ENCODE results near the gene USP17L18.
"Not testable (repeated sequence)": the region's sequence is repeated elsewhere in the genome, so short reads cannot be mapped to it uniquely, and the experiment has no call there.

The USP17L18 gene

GRCh38 chr4:9247953-9248680 is at the start of gene USP17L18:
Gene USP17L18, plus strand, starts transcription at chr4:9248630. Its CDS starts 0 bp downstream, at chr4:9248630.
- in situ Hi-C loops (cut with MboI; ENCODE audit: low sequenced_read_pairs), result not testable (repeated sequence)

GRCh38 chr4:9210357-9210756 is 38.1 kb upstream of the USP17L18 start, which contains the start of gene USP17L10:
Gene USP17L10, plus strand, starts transcription at chr4:9210657. Its CDS starts 0 bp downstream, at chr4:9210657.
- in situ Hi-C loops (cut with MboI; ENCODE audit: low sequenced_read_pairs), result not testable (repeated sequence)

DNA sequence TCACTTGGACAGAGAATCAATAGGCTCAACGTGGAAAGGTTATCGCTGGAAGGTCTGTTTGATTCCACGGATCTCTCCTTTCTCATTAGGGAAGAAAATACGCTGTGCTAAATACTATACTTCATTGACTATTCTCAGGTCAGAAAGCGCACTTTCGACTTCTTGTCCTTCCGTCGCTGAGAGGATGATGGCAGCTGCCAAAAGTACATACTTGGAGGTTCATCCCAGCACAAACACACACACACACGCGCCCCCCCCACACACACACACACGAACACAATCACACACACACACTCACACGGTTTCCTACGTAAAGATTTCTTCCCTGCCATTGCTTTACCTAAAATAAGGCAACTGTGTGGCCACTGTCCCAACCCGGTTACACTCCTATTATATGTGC is 33.7 kb upstream of the USP17L18 start:
- in situ Hi-C loops (cut with MboI; ENCODE audit: low sequenced_read_pairs), result not testable (repeated sequence)

- in situ Hi-C loops (cut with MboI; ENCODE audit: low sequenced_read_pairs), result not testable (repeated sequence)
Observed at GRCh38 chr4:9215105-9215504, 33.3 kb upstream of the USP17L18 start, which contains the start of gene USP17L11. Gene USP17L11, plus strand, starts transcription at chr4:9215405. Its CDS starts 0 bp downstream, at chr4:9215405.

DNA sequence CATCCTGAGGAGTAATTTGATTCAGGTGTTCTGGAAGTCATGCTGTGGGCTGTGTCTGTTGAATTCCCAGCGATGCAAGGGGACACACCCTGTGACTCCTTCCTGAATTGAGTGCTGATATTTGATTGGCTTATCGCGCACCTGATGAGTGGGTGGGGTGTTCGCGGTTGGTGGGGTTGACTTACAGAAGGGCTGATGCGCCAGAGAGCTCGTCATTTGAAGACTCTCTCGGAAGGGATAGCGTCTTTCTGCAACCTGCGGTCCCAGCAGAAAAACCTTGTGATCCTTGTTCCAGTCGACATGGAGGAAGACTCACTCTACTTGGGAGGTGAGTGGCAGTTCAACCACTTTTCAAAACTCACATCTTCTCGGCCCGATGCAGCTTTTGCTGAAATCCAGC is 28.6 kb upstream of the USP17L18 start, which contains the start of gene USP17L12:
USP17L12 (plus strand) TSS at position 301 of the 400 bp plus-strand sequence; CDS start at position 301, 0 bp downstream.
- in situ Hi-C loops (cut with MboI; ENCODE audit: low sequenced_read_pairs), result not testable (repeated sequence)

- in situ Hi-C loops (cut with MboI; ENCODE audit: low sequenced_read_pairs), result not testable (repeated sequence)
Observed at GRCh38 chr4:9224596-9224995, 23.8 kb upstream of the USP17L18 start, which contains the start of gene USP17L13. Gene USP17L13, plus strand, starts transcription at chr4:9224896. Its CDS starts 0 bp downstream, at chr4:9224896.

DNA sequence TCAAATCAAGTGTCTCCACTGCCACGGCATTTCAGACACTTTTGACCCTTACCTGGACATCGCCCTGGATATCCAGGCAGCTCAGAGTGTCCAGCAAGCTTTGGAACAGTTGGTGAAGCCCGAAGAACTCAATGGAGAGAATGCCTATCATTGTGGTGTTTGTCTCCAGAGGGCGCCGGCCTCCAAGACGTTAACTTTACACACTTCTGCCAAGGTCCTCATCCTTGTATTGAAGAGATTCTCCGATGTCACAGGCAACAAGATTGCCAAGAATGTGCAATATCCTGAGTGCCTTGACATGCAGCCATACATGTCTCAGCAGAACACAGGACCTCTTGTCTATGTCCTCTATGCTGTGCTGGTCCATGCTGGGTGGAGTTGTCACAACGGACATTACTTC is 18.2 kb upstream of the USP17L18 start:
- in situ Hi-C loops (cut with MboI; ENCODE audit: low sequenced_read_pairs), result not testable (repeated sequence)

DNA sequence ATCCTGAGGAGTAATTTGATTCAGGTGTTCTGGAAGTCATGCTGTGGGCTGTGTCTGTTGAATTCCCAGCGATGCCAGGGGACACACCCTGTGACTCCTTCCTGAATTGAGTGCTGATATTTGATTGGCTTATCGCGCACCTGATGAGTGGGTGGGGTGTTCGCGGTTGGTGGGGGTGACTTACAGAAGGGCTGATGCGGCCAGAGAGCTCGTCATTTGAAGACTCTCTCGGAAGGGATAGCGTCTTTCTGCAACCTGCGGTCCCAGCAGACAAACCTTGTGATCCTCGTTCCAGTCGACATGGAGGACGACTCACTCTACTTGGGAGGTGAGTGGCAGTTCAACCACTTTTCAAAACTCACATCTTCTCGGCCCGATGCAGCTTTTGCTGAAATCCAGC is 14.3 kb upstream of the USP17L18 start, which contains the start of gene USP17L15:
USP17L15 (plus strand) TSS at position 301 of the 400 bp plus-strand sequence; CDS start at position 301, 0 bp downstream.
- in situ Hi-C loops (cut with MboI; ENCODE audit: low sequenced_read_pairs), result not testable (repeated sequence)

DNA sequence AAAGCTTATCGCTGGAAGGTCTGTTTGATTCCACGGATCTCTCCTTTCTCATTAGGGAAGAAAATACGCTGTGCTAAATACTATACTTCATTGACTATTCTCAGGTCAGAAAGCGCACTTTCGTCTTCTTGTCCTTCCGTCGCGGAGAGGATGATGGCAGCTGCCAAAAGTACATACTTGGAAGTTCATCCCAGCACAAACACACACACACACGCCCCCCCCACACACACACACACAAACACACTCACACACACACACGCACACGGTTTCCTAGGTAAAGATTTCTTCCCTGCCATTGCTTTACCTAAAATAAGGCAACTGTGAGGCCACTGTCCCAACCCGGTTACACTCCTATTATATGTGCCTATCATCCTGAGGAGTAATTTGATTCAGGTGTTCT is 10.0 kb upstream of the USP17L18 start:
- in situ Hi-C loops (cut with MboI; ENCODE audit: low sequenced_read_pairs), result not testable (repeated sequence)

GRCh38 chr4:9243579-9243978 is 4.9 kb upstream of the USP17L18 start, which contains the start of gene USP17L17:
Gene USP17L17, plus strand, starts transcription at chr4:9243879. Its CDS starts 0 bp downstream, at chr4:9243879.
- in situ Hi-C loops (cut with MboI; ENCODE audit: low sequenced_read_pairs), result not testable (repeated sequence)

DNA sequence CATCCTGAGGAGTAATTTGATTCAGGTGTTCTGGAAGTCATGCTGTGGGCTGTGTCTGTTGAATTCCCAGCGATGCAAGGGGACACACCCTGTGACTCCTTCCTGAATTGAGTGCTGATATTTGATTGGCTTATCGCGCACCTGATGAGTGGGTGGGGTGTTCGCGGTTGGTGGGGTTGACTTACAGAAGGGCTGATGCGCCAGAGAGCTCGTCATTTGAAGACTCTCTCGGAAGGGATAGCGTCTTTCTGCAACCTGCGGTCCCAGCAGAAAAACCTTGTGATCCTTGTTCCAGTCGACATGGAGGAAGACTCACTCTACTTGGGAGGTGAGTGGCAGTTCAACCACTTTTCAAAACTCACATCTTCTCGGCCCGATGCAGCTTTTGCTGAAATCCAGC is 4.6 kb downstream of the USP17L18 start, which contains the start of gene USP17L19:
USP17L19 (plus strand) TSS at position 301 of the 400 bp plus-strand sequence; CDS start at position 301, 0 bp downstream.
- in situ Hi-C loops (cut with MboI; ENCODE audit: low sequenced_read_pairs), result not testable (repeated sequence)

GRCh38 chr4:9257824-9258223 is 9.4 kb downstream of the USP17L18 start, which contains the start of gene USP17L20:
Gene USP17L20, plus strand, starts transcription at chr4:9258124. Its CDS starts 0 bp downstream, at chr4:9258124.
- in situ Hi-C loops (cut with MboI; ENCODE audit: low sequenced_read_pairs), result not testable (repeated sequence)

DNA sequence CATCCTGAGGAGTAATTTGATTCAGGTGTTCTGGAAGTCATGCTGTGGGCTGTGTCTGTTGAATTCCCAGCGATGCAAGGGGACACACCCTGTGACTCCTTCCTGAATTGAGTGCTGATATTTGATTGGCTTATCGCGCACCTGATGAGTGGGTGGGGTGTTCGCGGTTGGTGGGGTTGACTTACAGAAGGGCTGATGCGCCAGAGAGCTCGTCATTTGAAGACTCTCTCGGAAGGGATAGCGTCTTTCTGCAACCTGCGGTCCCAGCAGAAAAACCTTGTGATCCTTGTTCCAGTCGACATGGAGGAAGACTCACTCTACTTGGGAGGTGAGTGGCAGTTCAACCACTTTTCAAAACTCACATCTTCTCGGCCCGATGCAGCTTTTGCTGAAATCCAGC is 14.1 kb downstream of the USP17L18 start, which contains the start of gene USP17L21:
USP17L21 (plus strand) TSS at position 301 of the 400 bp plus-strand sequence; CDS start at position 301, 0 bp downstream.
- in situ Hi-C loops (cut with MboI; ENCODE audit: low sequenced_read_pairs), result not testable (repeated sequence)

DNA sequence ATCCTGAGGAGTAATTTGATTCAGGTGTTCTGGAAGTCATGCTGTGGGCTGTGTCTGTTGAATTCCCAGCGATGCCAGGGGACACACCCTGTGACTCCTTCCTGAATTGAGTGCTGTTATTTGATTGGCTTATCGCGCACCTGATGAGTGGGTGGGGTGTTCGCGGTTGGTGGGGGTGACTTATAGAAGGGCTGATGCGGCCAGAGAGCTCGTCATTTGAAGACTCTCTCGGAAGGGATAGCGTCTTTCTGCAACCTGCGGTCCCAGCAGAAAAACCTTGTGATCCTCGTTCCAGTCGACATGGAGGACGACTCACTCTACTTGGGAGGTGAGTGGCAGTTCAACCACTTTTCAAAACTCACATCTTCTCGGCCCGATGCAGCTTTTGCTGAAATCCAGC is 18.9 kb downstream of the USP17L18 start, which contains the start of gene USP17L22:
USP17L22 (plus strand) TSS at position 301 of the 400 bp plus-strand sequence; CDS start at position 301, 0 bp downstream.
- in situ Hi-C loops (cut with MboI; ENCODE audit: low sequenced_read_pairs), result not testable (repeated sequence)

DNA sequence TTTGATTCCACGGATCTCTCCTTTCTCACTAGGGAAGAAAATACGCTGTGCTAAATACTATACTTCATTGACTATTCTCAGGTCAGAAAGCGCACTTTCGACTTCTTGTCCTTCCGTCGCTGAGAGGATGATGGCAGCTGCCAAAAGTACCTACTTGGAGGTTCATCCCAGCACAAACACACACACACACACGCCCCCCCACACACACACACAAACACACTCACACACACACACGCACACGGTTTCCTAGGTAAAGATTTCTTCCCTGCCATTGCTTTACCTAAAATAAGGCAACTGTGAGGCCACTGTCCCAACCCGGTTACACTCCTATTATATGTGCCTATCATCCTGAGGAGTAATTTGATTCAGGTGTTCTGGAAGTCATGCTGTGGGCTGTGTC is 23.3 kb downstream of the USP17L18 start:
- in situ Hi-C loops (cut with MboI; ENCODE audit: low sequenced_read_pairs), result not testable (repeated sequence)

Data from hTERT RPE-1 (cell line).